Measurements from ENCODE around the gene TOX3.

Gene TOX3

DNA sequence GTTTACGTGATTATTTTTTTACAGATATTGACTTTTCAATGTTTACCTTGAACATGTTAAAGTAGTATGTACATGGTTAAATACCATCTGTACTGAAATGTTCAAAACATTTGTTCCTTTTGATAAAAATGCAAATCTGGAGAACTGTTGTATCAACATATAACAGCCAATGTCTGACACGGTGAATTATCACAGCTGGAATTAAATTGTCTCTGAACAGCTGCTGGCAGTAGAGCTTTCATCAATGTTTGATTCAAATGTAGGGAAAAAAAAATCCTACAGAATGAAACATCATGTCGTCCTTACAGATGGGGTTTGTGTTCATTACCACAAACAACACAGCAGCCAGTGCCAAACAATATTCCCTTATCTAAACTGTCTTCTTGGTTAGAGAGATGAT is 79.9 kb downstream of the TOX3 start:
- no peak for ATAC-seq
- TF ChIP-seq PPARA (CRISPR knock-in tag; IDR thresholded peaks at IDR 0.05; ENCODE audit: borderline replicate concordance) (no peak), ZNF565 (CRISPR knock-in tag; conservative IDR thresholded peaks at IDR 0.05; ENCODE audit: low read depth) (no peak)

DNA sequence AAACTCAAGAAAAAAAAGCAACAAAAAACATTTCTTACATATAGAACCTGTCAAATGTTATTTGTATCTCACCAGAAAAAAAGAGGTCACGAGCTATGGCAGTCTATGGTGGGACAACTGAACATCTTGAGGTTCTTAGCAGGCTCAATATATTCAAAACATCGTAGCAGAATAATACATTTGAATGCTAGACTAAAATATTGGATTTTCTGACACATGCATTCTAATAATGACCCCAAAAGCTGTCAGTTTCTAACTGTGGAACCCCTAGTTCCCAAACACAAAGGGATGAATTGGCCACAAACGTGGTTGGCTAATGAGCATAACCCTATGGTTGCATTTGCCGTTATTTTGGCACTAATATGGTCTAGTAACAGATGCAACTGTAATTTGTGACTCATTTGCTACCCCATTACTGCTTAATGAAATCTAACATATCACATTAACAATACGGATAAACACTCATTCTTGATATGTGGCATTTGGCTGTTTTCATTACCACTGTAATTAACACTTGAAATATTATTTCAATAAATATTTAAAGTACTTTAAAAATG is 81.2 kb downstream of the TOX3 start:
- ATAC-seq: no peak
- TF ChIP-seq ZC3H10 (CRISPR knock-in tag; IDR thresholded peaks at IDR 0.05) (no peak), TCF4 (CRISPR knock-in tag; IDR thresholded peaks at IDR 0.05; ENCODE audit: borderline replicate concordance) (no peak), ESRRG (CRISPR knock-in tag; IDR thresholded peaks at IDR 0.05) (no peak), PATZ1 (CRISPR knock-in tag; IDR thresholded peaks at IDR 0.05; ENCODE audit: borderline replicate concordance) (no peak), ZNF8 (CRISPR knock-in tag; IDR thresholded peaks at IDR 0.05) (no peak), BACH2 (CRISPR knock-in tag; IDR thresholded peaks at IDR 0.05; ENCODE audit: borderline replicate concordance) (no peak), TOX (CRISPR knock-in tag; IDR thresholded peaks at IDR 0.05; ENCODE audit: borderline replicate concordance) (no peak), ISL1 (CRISPR knock-in tag; IDR thresholded peaks at IDR 0.05) (no peak), TSHZ2 (CRISPR knock-in tag; IDR thresholded peaks at IDR 0.05) (no peak), ZFP3 (CRISPR knock-in tag; IDR thresholded peaks at IDR 0.05) (no peak), CSDC2 (CRISPR knock-in tag; IDR thresholded peaks at IDR 0.05) (no peak)

DNA sequence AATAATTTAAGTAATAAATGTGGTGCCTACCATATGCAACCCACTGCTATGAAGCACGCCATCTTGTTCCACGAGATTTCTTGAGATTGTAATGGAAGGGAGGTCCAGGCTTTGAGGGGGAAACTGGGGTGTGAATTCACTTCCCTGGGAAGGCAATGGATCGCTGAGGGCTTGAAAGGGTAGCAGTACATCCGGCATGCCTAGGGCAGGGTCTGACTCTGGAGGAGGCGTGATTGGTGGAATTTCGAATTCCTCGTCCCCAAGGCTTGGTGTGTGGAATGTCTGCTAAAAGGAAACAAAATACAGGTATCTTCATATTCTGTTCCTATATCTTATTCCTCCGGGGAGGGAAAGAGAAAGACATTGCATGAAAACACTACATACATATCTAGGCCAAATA is 83.0 kb downstream of the TOX3 start:
- ATAC-seq: no peak
- TF ChIP-seq PATZ1 (CRISPR knock-in tag; IDR thresholded peaks at IDR 0.05; ENCODE audit: borderline replicate concordance): no peak
- no peak for TF ChIP-seq ESRRG (CRISPR knock-in tag; IDR thresholded peaks at IDR 0.05)
- TF ChIP-seq ZC3H10 (CRISPR knock-in tag; IDR thresholded peaks at IDR 0.05): no peak
- no peak for TF ChIP-seq ARNTL (CRISPR knock-in tag; IDR thresholded peaks at IDR 0.05; ENCODE audit: borderline replicate concordance, low read depth)
- no peak for TF ChIP-seq ZNF8 (CRISPR knock-in tag; IDR thresholded peaks at IDR 0.05)
- TF ChIP-seq GLIS3 (CRISPR knock-in tag; IDR thresholded peaks at IDR 0.05): no peak
- TF ChIP-seq ISL1 (CRISPR knock-in tag; IDR thresholded peaks at IDR 0.05): no peak
- TF ChIP-seq, protein P1, sequence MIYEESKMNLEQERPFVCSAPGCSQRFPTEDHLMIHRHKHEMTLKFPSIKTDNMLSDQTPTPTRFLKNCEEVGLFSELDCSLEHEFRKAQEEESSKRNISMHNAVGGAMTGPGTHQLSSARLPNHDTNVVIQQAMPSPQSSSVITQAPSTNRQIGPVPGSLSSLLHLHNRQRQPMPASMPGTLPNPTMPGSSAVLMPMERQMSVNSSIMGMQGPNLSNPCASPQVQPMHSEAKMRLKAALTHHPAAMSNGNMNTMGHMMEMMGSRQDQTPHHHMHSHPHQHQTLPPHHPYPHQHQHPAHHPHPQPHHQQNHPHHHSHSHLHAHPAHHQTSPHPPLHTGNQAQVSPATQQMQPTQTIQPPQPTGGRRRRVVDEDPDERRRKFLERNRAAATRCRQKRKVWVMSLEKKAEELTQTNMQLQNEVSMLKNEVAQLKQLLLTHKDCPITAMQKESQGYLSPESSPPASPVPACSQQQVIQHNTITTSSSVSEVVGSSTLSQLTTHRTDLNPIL (CRISPR knock-in tag; IDR thresholded peaks at IDR 0.05; ENCODE audit: low read depth): no peak
- TF ChIP-seq BACH2 (CRISPR knock-in tag; IDR thresholded peaks at IDR 0.05; ENCODE audit: borderline replicate concordance): no peak
- TF ChIP-seq PPARA (CRISPR knock-in tag; IDR thresholded peaks at IDR 0.05; ENCODE audit: borderline replicate concordance): no peak
- no peak for TF ChIP-seq TSHZ2 (CRISPR knock-in tag; IDR thresholded peaks at IDR 0.05)
- TF ChIP-seq ZFP3 (CRISPR knock-in tag; IDR thresholded peaks at IDR 0.05): no peak
- no peak for TF ChIP-seq RARB (CRISPR knock-in tag; IDR thresholded peaks at IDR 0.05)
- TF ChIP-seq TOX (CRISPR knock-in tag; IDR thresholded peaks at IDR 0.05; ENCODE audit: borderline replicate concordance): no peak
- TF ChIP-seq CSDC2 (CRISPR knock-in tag; IDR thresholded peaks at IDR 0.05): no peak
- no peak for TF ChIP-seq ZNF565 (CRISPR knock-in tag; conservative IDR thresholded peaks at IDR 0.05; ENCODE audit: low read depth)
- no peak for TF ChIP-seq ZFP30 (CRISPR knock-in tag; IDR thresholded peaks at IDR 0.05)
- TF ChIP-seq CSRNP3 (CRISPR knock-in tag; IDR thresholded peaks at IDR 0.05): no peak
- no peak for TF ChIP-seq TCF4 (CRISPR knock-in tag; IDR thresholded peaks at IDR 0.05; ENCODE audit: borderline replicate concordance)
